H1 (cell line): ENCODE results near the gene EPG5. TPM values are rescaled to one million over a fixed set of nuclear protein-coding genes. Genes with fewer than 3 reads are reported as not detected.
"Not testable (repeated sequence)": the region's sequence is repeated elsewhere in the genome, so short reads cannot be mapped to it uniquely, and the experiment has no call there.

Experiments
- CTCF ChIA-PET: fragments of 300-600 bp; sonication (Branson Sonifier 250); formaldehyde crosslinking; loops from one replicate; lab custom pipeline; 2021; ENCODE audit not compliant: partially characterized antibody; lab: Charles Lee
- POLR2A ChIA-PET: fragments of 300-600 bp; sonication (Branson Sonifier 250); formaldehyde crosslinking; loops from one replicate; lab custom pipeline; 2021; ENCODE audit warnings: inconsistent platforms; ENCODE audit not compliant: partially characterized antibody; lab: Charles Lee
- DNase-seq, 2 experiments: peaks; one replicate each; pipeline versions ENCODE4 v3.0.0 to v3.0.0-alpha.2; 2010 to 2022; ENCODE audit warnings: low spot score in 2 of 2, low read depth in 1 of 2, mixed read lengths in 1 of 2
- FAIRE-seq: peaks from 2 replicates; lab custom pipeline; 2011; peaks lifted over from hg19 to GRCh38; lab: Jason Lieb, UNC
- H2AFZ ChIP-seq: 2 replicates; pipeline ENCODE4 v1.8.1; 2012; ENCODE audit warnings: low read length, inconsistent platforms
- H2AK5ac ChIP-seq: 2 replicates; pipeline ENCODE4 v1.6.1; 2013; ENCODE audit warnings: low read depth, low read length
- H2BK120ac ChIP-seq: replicated peaks from 2 replicates; pipeline ENCODE3; 2013; ENCODE audit warnings: low read depth, low read length, inconsistent platforms
- H2BK12ac ChIP-seq: 2 replicates; pipeline ENCODE4 v1.6.1; 2013; ENCODE audit warnings: low read depth, low read length
- H2BK15ac ChIP-seq: 2 replicates; pipeline ENCODE4 v1.6.1; 2013; ENCODE audit warnings: low read length
- H2BK20ac ChIP-seq: 2 replicates; pipeline ENCODE4 v1.6.1; 2013; ENCODE audit warnings: low read length
- H2BK5ac ChIP-seq: 2 replicates; pipeline ENCODE4 v1.6.1; 2013; ENCODE audit warnings: low read depth, low read length
- H3K14ac ChIP-seq: 2 replicates; pipeline ENCODE4 v1.6.1; 2013; ENCODE audit warnings: inconsistent platforms; ENCODE audit not compliant: insufficient read length
- H3K18ac ChIP-seq: 2 replicates; pipeline ENCODE4 v1.6.1; 2013; ENCODE audit warnings: low read length; ENCODE audit errors: extremely low read depth
- H3K23ac ChIP-seq: 2 replicates; pipeline ENCODE4 v1.6.1; 2013; ENCODE audit warnings: inconsistent platforms; ENCODE audit not compliant: insufficient read length
- H3K23me2 ChIP-seq: 2 replicates; pipeline ENCODE4 v1.6.1; 2013; ENCODE audit warnings: low read depth, low read length
- H3K27ac ChIP-seq: 2 replicates; pipeline ENCODE4 v1.6.1; 2011; ENCODE audit warnings: low read depth, low read length, inconsistent platforms
- H3K27me3 ChIP-seq, 4 experiments: replicated peaks in 1 of 4; 1 replicate in 1 of 4; 2 replicates in 3 of 4; pipeline versions ENCODE4 v1.6.1 to v1.8.1; 2011 to 2013; ENCODE audit warnings: low read length in 3 of 4, mild to moderate bottlenecking in 3 of 4, inconsistent platforms in 2 of 4, mixed read lengths in 2 of 4, moderate library complexity in 1 of 4; ENCODE audit not compliant: control insufficient read depth in 3 of 4, insufficient read depth in 3 of 4; ENCODE audit errors: extremely low read depth in 1 of 4
- H3K36me3 ChIP-seq, 4 experiments: 2 replicates each; pipeline versions ENCODE4 v1.6.1 to v1.8.1; 2011 to 2013; ENCODE audit warnings: mild to moderate bottlenecking in 4 of 4, low read length in 3 of 4, moderate library complexity in 2 of 4, control low read depth in 1 of 4, inconsistent platforms in 1 of 4; ENCODE audit not compliant: insufficient read depth in 4 of 4, control insufficient read depth in 2 of 4
- H3K4ac ChIP-seq: replicated peaks from 2 replicates; pipeline ENCODE3; 2013; ENCODE audit warnings: low read length, low read depth, mixed read lengths, inconsistent platforms; ENCODE audit not compliant: insufficient read length
- H3K4me1 ChIP-seq, 4 experiments: replicated peaks in 1 of 4; 1 replicate in 1 of 4; 2 replicates in 3 of 4; pipeline versions ENCODE4 v1.6.1 to v1.8.1; 2011 to 2013; ENCODE audit warnings: low read length in 3 of 4, inconsistent platforms in 2 of 4, mixed read lengths in 1 of 4; ENCODE audit not compliant: insufficient read depth in 4 of 4, control insufficient read depth in 3 of 4
- H3K4me2 ChIP-seq, 2 experiments: 2 replicates each; pipeline versions ENCODE4 v1.6.1 to v1.8.1; 2011 to 2013; ENCODE audit warnings: low read depth in 2 of 2, low read length in 2 of 2, control low read depth in 1 of 2, inconsistent platforms in 1 of 2, mild to moderate bottlenecking in 1 of 2; ENCODE audit not compliant: insufficient read depth in 1 of 2
- H3K4me3 ChIP-seq, 4 experiments: fragments of 200-600, 300-600 bp in 1 of 4; sonication (generic), shearing (Covaris generic), sonication (Bioruptor Twin) in 1 of 4; 2 replicates each; pipeline versions ENCODE4 v1.5.1 to v1.8.1; 2011 to 2016; ENCODE audit warnings: low read length in 4 of 4, low read depth in 3 of 4, control low read depth in 2 of 4, inconsistent platforms in 2 of 4, mild to moderate bottlenecking in 2 of 4, mixed read lengths in 1 of 4, moderate library complexity in 1 of 4; ENCODE audit not compliant: insufficient read depth in 2 of 4; ENCODE audit errors: extremely low read depth in 1 of 4
- H3K56ac ChIP-seq: replicated peaks from 2 replicates; pipeline ENCODE3; 2013; ENCODE audit warnings: low read depth, mild to moderate bottlenecking, mixed read lengths, low read length, inconsistent platforms; ENCODE audit not compliant: insufficient read length
- H3K79me1 ChIP-seq: 2 replicates; pipeline ENCODE4 v1.6.1; 2013; ENCODE audit warnings: low read depth, low read length, control low read depth
- H3K79me2 ChIP-seq, 2 experiments: 2 replicates each; pipeline versions ENCODE4 v1.6.1 to v1.8.1; 2012 to 2013; ENCODE audit warnings: low read length in 2 of 2, mild to moderate bottlenecking in 2 of 2, inconsistent platforms in 1 of 2; ENCODE audit not compliant: insufficient read depth in 2 of 2, control insufficient read depth in 1 of 2
- H3K9ac ChIP-seq, 4 experiments: replicated peaks in 1 of 4; 1 replicate in 1 of 4; 2 replicates in 3 of 4; pipeline versions ENCODE4 v1.6.1 to v1.8.1; 2011 to 2013; ENCODE audit warnings: low read depth in 3 of 4, low read length in 3 of 4, control low read depth in 2 of 4, mild to moderate bottlenecking in 2 of 4, moderate library complexity in 2 of 4, inconsistent platforms in 1 of 4; ENCODE audit errors: extremely low read depth in 1 of 4
- H3K9me3 ChIP-seq, 2 experiments: 2 replicates each; pipeline versions ENCODE4 v1.6.1 to v1.8.1; 2012 to 2013; ENCODE audit warnings: mild to moderate bottlenecking in 2 of 2, moderate library complexity in 2 of 2, control low read depth in 1 of 2, inconsistent platforms in 1 of 2, low read depth in 1 of 2, low read length in 1 of 2, mixed read lengths in 1 of 2; ENCODE audit not compliant: insufficient read depth in 2 of 2
- H4K20me1 ChIP-seq, 2 experiments: replicated peaks in 1 of 2; 2 replicates each; pipeline versions ENCODE3 to v1.8.1; 2011 to 2013; ENCODE audit warnings: inconsistent platforms in 2 of 2, low read length in 2 of 2, mild to moderate bottlenecking in 1 of 2; ENCODE audit not compliant: insufficient read depth in 2 of 2, control insufficient read depth in 1 of 2
- H4K5ac ChIP-seq: 2 replicates; pipeline ENCODE4 v1.6.1; 2013; ENCODE audit warnings: low read length, low read depth, mixed read lengths, inconsistent platforms; ENCODE audit not compliant: insufficient read length
- H4K8ac ChIP-seq: 2 replicates; pipeline ENCODE4 v1.8.0; 2013; ENCODE audit warnings: mild to moderate bottlenecking, moderate library complexity, low read length, inconsistent platforms; ENCODE audit not compliant: insufficient read depth; ENCODE audit errors: extremely low read depth
- H4K91ac ChIP-seq: replicated peaks from 2 replicates; pipeline ENCODE3; 2013; ENCODE audit warnings: low read length, mixed read lengths, inconsistent platforms; ENCODE audit not compliant: insufficient read length
- WGBS, 2 experiments: shearing (Covaris generic) in 1 of 2; methylation state at CpG; one replicate each; pipeline versions ENCODE4 v1.1.6 to v1.1.7; 2013 to 2015; ENCODE audit warnings: low lambda C conversion rate in 2 of 2, mixed read lengths in 2 of 2, inconsistent platforms in 1 of 2, low coverage in 1 of 2, missing lambda C conversion rate in 1 of 2; ENCODE audit not compliant: insufficient replicate concordance in 2 of 2, insufficient coverage in 1 of 2, insufficient read length in 1 of 2; ENCODE audit errors: extremely low coverage in 1 of 2, missing lambda C conversion rate in 1 of 2; 5-methylcytosine and 5-hydroxymethylcytosine counted together
- polyA plus RNA-seq, 7 experiments: library from polyadenylated mRNA; depleted of rRNA in 3 of 7; stranded (reverse) in 5 of 7; unstranded in 2 of 7; fragments of >200 nt in 5 of 7; fragments of 200-250 nt in 2 of 7; gene quantifications; 1 replicate in 5 of 7; 2 replicates in 1 of 7; 4 replicates in 1 of 7; pipeline versions ENCODE4 v1.2.1 to v1.2.3, GENCODE V29; 2011 to 2013; ENCODE audit warnings: missing spikeins in 2 of 7, mixed read lengths in 2 of 7
- total RNA-seq: library from RNA; stranded (reverse); fragmentation: NEBNext Ultra II Directional; extraction: Animal tissue kit (Norgen Biotek cat#: 25700); gene quantifications from 2 replicates; pipeline ENCODE4 v1.2.1, GENCODE V29; 2021

The EPG5 gene
- total and polyA plus RNA-seq, 2 of the 8 experiments (the other 6 are each of a cell fraction or from before 2014, with no cell fraction given) = 14.1 to 18.3 TPM

GRCh38 chr18:45964913-45965312 lies 2.2 kb downstream of the EPG5 start:
- CTCF ChIA-PET = interaction anchor here (0.8 to 1.6 kb wide), 2 partner anchors 9 to 55 kb away, joined by 3 read pairs; no protein-coding TSS in a partner anchor

More at GRCh38 chr18:45964913-45965312, 2.2 kb downstream of the EPG5 start:
- 93% methylated on average over 5 of the region's 5 CpGs; no CpG with 5 or more reads in 1 of the 2 experiments for WGBS, 2 experiments
- H2BK120ac ChIP-seq, FAIRE-seq, H3K9ac ChIP-seq, H3K4me3 ChIP-seq, H2AK5ac ChIP-seq, H3K27ac ChIP-seq, H3K4ac ChIP-seq, H3K56ac ChIP-seq, H2BK12ac ChIP-seq, H4K5ac ChIP-seq, H4K20me1 ChIP-seq, H4K8ac ChIP-seq, POLR2A ChIA-PET, H3K36me3 ChIP-seq, H2BK5ac ChIP-seq, DNase-seq, H3K18ac ChIP-seq, H3K23ac ChIP-seq, H2BK15ac ChIP-seq, H3K4me1 ChIP-seq, H3K9me3 ChIP-seq, H2AFZ ChIP-seq, H3K23me2 ChIP-seq, H2BK20ac ChIP-seq, H3K27me3 ChIP-seq, H3K14ac ChIP-seq, H4K91ac ChIP-seq, H3K79me1 ChIP-seq, H3K4me2 ChIP-seq: not testable (repeated sequence)
- H3K79me2 ChIP-seq = peaks cover 0 to 22% of the 10 kb centered on the region in 2 experiments; a peak in 2 of 4 replicates
